Kasumi-1 (cell line): ENCODE measurements around the gene RSAD2.
"Not testable (repeated sequence)": the region's sequence is repeated elsewhere in the genome, so short reads cannot be mapped to it uniquely, and the experiment has no call there.

Source experiments
- DNase-seq, 2 experiments: peaks; one replicate each; lab custom pipeline; 2025; lab: John Stamatoyannopoulos, UW

The RSAD2 gene, protein sequence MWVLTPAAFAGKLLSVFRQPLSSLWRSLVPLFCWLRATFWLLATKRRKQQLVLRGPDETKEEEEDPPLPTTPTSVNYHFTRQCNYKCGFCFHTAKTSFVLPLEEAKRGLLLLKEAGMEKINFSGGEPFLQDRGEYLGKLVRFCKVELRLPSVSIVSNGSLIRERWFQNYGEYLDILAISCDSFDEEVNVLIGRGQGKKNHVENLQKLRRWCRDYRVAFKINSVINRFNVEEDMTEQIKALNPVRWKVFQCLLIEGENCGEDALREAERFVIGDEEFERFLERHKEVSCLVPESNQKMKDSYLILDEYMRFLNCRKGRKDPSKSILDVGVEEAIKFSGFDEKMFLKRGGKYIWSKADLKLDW

DNA sequence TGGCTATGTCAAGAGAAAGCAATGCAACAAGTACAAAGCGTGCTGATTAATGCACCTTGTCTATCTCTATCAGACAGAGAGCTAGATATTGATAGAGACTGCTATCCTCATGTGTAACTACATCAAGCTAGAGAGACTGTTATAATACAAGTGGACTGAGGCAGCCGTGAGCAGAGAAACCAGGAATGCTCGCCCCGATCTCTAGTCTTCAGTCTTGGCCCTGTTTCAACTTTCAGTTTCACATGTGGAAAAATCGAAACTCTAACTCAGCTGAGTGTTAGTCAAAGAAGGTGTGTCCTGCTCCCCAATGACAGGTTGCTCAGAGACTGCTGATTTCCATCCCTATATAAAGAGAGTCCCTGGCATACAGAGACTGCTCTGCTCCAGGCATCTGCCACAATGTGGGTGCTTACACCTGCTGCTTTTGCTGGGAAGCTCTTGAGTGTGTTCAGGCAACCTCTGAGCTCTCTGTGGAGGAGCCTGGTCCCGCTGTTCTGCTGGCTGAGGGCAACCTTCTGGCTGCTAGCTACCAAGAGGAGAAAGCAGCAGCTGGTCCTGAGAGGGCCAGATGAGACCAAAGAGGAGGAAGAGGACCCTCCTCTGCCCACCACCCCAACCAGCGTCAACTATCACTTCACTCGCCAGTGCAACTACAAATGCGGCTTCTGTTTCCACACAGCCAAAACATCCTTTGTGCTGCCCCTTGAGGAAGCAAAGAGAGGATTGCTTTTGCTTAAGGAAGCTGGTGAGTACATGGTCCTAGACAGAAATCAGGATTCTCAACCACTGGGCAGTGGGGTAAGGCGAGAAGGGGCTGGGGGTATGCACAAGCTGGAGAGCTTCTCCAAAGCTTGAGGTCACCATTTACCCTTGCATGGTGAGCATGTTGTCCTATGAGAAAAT lies at the start of gene RSAD2:
TSS of gene RSAD2 (plus strand) at position 376 of the 903 bp plus-strand sequence. CDS start at position 400, 24 bp downstream.
- peak; percentile 18 to 49 for DNase-seq

DNA sequence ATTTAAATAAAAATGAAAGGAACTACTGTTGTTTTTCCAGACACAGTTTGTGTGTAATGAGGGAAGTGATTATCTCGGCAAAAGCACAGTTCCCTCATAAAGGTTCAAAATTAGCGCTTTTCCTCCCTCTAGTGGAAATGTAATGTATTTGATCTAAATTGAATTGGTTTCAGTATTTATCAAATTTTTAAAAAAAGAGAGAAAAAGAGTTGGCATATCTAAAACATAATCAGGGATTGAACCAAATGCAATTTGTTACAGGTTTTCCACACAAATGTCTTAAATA lies 49.3 kb upstream of the RSAD2 start:
- DNase-seq = peak; percentile 71 to 81

DNA sequence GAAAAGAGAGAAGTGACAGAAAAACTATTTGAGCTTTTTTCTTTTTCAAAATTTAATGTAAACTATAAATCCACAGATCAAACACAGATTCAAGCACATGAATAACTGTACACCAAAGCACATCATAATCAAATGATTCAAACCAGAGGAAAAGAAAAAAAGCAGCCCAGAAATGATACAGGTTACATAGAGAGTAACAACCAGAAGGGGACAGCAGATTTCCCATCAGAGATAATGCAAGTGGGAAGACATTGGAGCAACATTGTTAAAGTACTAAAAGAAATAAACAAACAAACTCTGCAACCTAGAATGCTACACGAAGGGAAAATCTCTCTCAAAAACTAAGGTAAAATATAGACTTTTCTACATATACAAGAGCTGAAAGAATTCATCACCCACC lies 46.3 kb upstream of the RSAD2 start:
- DNase-seq = peak in 1 of 2 experiments; percentile 27

DNA sequence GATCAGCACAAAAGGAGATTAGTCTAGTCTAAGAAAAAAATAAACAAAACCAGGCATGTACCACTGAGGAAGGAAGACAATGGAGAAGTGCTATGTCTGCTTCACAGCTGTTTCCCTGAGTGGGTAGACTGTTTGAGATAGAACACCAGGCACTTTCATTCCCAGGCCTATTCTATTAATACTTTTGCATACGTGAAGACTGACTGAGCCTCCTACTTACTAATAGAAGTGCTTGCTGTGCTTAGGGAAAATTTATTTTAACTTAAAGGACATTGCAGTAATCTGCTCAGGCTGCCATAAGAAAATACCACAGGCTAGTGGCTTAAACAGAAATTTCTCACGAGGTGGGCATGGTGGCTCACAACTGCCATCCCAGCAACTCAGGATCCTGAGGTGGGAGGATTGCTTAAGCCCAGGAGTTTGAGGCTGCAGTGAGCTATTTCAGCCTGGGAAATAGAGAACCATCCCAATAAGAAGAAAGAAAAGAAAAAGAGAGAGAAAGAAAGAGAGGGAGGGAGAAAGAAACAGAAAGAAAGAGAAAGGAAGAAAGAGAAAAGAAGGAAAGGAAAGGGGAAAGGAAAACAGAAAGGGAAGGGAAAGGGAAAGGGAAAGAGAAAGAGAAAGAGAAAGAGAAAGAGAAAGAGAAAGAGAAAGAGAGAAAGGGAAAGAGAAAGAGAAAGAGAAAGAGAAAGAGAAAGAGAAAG lies 44.8 kb upstream of the RSAD2 start:
- DNase-seq = peak; percentile 9 to 13

DNA sequence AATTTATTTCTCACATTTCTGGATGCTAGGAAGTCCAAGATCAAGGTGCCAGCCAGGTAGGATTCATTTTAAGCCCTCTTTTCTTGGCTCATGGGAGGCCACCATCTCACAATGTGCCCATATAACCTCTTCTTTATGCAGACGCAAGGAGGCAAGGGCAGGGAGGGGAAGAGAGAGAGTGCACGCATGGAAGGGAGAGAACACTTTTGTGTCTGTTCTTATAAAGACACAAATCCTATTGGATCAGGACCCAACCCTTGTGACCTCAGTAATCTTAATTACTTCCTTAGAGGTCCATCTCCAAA lies 44.3 kb upstream of the RSAD2 start:
- DNase-seq = no peak

DNA sequence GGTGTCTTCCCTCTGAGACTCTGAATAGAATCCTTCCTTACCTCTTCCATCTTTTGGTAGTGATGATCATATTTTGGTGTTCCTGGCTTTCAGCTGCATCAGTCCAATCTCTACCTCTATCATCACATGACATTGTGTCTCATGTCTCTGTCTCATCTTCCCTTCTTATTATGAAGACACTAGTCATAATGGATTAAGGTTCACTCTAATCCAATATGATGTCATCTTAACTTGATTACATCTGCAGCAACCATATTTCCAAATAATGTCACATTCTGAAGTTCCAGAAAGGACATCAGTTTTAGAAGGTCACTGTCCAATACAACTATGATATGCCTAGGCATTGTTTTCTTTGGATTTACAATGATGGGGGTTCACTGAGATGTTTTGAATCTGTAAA lies 43.4 kb upstream of the RSAD2 start:
- DNase-seq = no peak

DNA sequence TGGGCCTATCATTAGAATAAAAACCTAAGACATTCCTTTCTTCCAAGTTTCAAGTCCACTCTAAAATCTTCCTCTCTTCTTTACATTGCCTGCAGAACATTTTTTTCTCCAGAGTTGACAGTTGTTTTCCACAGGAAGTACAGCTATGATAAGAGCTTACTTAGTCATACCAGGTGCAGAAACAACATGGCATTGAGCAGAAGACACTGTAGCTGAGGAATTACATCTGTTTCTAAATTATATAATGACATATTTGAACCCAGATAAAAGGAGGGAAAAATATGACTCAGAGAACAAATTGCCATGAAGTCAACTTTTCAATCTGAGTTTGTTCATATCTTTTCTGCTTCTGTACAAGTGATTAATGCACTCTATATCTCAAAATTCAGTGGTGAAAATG lies 42.1 kb upstream of the RSAD2 start:
- no peak for DNase-seq

DNA sequence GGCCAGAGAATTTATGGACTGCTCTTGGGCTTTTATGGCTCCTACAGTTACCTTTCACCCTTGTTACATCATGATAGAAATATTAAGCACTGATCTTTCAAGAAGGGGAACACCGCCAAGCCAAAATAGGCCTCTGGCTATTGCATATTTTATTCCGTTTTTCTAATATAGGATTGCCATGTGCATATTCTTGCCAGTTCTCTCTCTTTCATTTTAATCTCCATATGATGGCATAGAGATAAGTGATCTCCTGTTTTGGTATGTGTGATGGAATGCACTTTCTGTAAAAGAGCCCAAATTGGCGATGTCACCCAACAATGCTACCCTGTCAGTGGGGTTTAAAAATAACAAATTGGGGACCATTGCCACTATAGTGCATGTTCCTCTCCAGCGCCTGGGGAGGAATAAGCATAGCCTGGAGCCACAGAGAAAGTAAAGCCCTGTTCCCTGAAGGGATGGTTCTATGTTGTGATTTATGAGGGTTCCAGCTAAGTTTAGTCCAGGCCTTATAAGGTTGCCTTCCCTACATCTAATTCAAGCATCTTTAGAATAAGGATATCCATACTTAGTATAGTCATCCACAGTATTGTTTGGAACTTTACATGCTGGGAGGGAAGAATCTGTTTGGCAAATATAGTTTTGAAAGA lies 38.8 kb upstream of the RSAD2 start:
- no peak for DNase-seq

DNA sequence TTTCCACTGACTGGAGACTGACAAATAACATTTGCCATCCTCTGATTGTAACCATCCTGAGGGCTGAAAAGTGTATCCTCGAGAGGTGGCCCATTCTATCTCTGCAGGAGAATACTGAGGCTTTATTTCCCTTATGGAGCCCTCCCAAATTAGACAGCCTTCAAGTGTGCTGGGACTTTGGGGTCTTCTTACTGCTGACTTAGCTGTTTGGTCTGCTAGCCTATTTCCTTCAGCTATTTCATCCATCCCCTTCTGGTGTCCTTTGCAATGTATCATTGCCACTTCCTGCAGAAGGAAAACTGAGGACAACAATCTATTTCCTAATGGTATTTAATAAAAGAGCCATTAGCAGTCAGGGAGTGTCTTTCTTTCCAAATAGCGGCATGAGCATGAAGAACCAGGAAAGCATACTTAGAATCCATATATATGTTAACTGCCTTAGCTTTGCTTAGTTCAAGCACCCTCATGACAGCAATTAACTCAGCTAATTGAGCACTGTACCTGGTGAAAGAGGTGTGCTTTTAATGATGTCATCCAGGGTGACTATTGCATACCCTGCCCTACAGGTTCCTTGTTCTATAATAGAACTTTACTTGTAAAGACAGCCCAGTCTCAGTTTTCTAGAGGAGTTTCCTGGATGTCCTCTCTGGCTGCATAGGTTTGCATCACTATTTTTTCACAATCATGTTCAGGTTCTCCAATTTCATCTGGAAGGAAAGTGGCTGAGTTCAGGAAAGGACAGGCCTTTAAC lies 35.9 kb upstream of the RSAD2 start:
- DNase-seq = no peak

DNA sequence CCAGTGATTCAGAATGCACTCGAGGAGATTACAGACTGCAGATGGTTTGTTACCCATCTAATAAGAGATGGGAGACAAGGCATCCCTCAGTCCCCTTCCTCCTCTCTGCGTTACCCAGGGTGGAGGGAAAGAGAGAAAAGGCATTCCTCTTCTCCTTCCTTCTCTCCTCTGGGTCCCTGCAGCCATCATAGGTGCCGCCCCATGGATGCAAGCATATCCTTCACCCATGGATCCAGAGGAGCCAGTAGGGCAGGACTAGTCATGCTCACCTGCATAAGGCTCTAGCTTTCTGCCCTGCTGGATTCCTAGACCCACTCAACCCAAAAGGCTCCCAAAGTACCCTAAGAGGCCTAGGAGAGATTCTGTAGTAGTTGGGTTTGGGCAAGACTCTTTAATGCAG lies 32.3 kb upstream of the RSAD2 start:
- peak in 1 of 2 experiments; percentile 4 for DNase-seq

DNA sequence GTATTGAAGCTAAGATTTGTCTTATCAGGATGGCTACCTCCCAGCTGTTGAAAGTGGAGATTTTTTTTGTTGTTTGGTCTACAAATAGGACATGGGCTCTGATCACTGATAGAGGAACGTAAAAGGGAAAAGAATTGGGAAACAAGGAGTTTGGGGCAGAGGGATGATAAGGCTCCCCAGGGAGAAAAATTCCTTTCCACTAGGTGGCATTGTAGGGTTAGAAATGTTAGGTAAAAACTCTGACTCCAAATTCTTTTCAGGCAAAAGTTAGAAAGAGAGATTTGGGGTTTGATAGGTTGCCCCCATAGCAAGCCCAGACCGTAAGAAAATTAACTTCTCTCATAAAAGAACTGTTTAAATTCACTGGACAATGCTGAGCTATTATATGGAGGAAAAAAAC lies 31.7 kb upstream of the RSAD2 start:
- DNase-seq = no peak

DNA sequence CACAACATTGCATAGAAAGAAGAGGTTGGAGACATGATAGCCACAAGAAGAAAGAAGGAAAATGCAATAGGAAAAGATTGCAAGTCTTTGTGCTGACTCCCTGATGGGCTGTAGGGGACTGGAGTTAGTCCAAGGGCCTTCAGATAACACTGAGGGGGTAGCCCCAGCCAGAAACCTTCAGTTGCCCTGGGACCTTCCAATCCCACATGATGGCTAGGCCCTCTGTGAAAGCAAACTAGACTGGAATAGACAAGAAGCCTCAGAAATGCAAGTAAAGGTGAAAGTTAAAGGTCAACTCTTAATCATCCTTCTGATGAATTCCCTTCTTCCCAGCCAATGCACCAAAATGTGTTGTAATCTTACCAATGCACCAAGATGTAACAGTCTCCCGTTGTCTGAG lies 31.0 kb upstream of the RSAD2 start:
- no peak for DNase-seq

DNA sequence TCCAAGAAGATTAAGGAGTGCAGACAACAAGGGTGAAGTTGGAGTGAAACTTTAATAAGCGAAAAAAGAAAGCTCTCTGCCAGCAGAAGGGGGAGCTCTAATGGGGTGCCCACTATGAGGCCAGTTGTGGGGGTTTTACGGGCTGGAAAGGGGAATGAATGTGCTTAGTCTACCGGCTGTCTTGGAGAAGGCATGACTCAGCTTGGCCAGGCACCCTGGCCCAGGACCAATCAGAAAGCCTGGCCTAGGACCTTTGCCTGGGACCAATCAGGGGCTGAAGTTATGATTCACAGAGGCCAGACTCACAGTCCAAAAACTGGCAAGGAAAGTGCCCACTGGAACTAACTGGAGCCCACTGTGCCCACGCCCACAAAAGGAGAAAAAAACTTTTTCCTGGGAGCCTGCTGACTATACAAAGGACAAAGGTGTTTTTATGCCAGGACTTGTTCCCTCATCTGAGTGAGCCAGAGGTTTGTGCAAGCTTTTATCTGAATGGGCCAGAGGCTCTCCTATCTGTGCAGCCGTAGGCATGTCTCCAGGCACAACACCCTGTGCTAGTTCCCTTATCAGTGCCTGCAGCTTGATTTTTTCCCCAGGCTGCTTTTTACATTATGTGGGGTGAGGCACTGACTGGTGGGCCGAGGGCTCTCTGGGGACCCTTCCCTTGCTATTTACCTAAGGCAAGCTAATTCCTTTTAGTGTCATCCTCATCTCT lies 30.5 kb upstream of the RSAD2 start:
- no peak for DNase-seq

DNA sequence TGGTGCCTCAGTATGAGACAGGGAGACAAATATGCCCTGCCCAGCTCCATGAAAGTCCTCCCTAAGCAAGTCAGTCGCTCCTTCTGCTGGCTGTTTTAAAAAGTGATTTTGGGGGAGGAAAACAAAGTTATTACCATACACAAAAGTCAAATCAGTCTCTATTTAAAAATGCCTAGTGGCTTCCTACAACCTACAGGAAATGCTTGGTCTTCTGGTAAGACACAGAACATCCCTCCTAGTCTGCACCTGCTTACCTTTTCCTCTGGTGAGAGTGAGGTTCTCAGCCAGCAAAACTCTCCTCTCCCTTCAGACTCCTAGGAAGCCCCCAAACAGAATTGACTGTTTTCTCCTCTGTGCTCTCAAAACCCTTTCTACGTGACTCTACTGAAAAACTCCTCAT lies 25.4 kb upstream of the RSAD2 start:
- DNase-seq = no peak

DNA sequence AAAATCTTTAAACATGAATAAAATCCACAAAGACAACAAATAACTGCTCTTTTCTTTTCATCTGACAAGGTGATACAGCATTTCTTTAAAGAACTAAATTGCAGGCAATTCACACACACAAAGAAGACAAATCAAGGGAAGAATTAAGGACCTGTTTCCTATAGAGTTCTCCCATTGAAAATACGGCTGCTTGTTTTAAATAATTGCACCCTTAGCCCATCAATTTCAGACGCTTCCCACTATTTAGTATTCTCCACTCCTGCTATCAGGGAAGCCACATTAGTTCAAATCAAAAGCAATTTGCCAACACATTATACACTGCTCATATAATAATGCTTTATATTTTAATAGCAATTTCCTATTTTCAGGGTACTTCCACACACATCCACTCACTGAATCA lies 23.2 kb upstream of the RSAD2 start:
- no peak for DNase-seq

DNA sequence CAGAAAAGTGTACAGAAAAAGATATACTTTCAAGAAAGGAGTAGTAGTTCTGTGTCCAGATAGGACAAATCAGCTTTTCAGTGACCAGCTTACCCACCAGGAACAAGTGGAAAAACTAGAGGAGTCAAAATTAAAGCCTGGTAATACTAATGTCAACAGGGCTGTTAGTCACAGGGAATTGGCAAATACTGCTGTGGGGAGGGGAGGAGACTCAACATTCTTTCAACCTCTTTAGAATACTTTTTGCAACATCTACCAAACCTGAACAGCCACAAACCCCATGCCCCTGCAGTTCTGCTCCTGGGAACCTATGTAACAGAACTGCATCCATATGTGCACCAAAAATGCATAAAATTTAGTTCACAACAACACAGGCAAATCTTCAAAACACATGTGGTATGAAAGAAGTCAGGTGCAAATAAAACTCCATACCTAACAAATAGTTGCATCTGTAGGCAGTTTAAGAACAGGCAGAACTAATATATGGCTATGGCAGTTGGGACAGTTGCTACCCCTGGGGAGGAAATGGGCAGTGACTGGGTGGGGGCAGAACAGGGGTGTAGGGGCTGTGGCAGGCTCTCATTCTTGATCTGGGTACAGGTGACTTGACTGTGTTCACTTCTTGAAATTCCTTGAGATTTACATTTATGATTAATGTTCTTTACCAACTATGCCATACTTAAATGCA lies 21.6 kb upstream of the RSAD2 start:
- no peak for DNase-seq

DNA sequence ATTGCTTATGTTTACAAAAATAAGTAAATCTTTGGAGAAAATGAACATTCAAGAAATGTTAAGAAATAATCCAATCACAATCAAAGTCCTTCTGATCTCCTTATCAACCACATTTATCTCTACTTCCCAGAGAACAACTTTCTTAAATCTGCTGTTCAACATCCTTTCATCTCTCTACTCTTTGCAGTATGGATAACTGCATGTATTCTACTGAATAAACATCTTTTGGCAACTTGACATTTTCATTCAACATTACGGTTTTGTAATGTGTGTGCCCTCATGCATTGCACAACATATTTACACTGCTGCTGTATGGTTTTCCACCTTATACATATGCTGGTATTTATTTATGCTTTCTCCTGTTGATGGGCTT lies 21.0 kb upstream of the RSAD2 start:
- DNase-seq = no peak

DNA sequence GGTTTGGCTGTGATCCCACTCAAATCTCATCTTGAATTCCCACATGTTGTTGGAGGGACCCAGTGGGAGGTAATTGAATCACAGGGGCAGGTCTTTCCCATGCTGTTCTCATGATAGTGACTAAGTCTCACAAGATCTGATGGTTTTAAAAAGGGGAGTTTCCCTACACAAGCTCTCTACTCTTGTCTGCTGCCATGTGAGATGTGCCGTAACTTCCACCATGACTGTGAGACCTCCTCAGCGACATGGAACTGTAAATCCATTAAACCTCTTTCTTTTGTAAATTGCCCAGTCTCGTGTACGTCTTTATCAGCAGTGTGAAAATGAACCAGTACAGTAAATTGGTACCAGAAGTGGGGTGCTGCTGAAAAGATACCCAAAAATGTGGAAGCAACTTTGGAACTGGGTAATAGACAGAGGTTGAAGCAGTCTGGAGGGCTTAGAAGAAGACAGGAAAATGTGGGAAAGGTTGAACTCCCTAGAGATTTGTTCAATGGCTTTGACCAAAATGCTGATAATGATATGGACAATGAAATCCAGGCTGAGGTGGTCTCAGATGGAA lies 19.0 kb upstream of the RSAD2 start:
- not testable (repeated sequence) for DNase-seq

DNA sequence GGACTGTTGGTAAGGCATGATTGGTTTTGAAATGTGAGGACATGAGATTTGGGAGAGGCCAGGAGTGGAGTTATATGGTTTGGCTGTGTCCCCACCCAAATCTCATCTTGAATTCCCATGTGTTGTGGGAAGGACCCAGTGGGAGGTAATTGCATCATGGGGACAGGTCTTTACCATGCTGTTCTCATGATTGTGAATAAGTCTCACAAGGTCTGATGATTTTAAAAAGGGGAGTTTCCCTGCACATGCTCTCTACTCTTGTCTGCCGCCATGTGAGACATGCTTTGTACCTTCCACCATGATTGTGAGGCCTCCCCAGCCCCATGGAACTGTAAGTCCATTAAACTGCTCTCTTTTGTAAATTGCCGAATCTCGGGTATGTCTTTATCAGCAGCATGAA lies 17.3 kb upstream of the RSAD2 start:
- no peak for DNase-seq

DNA sequence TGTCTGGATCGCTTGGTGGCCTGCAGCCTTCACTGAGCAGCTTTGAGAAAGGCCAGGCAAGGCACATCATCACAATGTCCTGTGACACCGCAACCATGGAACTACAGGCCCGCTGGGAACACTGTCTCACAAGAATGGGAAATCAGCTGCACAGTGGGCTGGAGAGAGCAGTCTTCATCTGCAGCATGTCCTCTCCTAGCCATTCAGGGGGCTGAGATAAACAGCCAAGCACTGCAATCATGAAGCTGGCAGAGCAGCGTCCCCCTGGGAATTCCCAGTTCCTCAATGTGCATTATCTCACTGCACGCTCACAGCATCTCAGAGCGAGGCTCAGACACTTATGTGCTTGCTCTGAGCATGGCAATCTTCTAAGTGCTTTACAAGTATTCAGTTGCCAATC lies 13.8 kb upstream of the RSAD2 start:
- DNase-seq = no peak
